IPS-15b (cell line): ENCODE results near the gene NBPF3.

Source experiments
- H3K27me3 ChIP-seq: one replicate; pipeline ENCODE4 v1.6.1; 2013; ENCODE audit warnings: low read length; ENCODE audit not compliant: control insufficient read depth, insufficient read depth
- H3K36me3 ChIP-seq: one replicate; pipeline ENCODE4 v1.6.1; 2013; ENCODE audit warnings: low read length; ENCODE audit not compliant: control insufficient read depth, insufficient read depth
- H3K4me1 ChIP-seq: one replicate; pipeline ENCODE4 v1.6.1; 2013; ENCODE audit warnings: mild to moderate bottlenecking, low read length; ENCODE audit not compliant: control insufficient read depth, insufficient read depth
- H3K4me3 ChIP-seq: one replicate; pipeline ENCODE4 v1.5.1; 2013; ENCODE audit warnings: low read depth, low read length
- H3K9ac ChIP-seq: one replicate; pipeline ENCODE4 v1.6.1; 2013; ENCODE audit warnings: low read depth, mild to moderate bottlenecking, low read length
- H3K9me3 ChIP-seq: one replicate; pipeline ENCODE4 v1.6.1; 2013; ENCODE audit warnings: mild to moderate bottlenecking, low read length; ENCODE audit not compliant: control insufficient read depth, insufficient read depth

NBPF3 gene

GRCh38 chr1:21526441-21526840 is 86.5 kb downstream of the NBPF3 start:
- Histone ChIP-seq H3K4me3 (no peak overlapping the region), H3K9me3 (no peaks in the 10 kb centered on the region), H3K27me3 (no peaks in the 10 kb centered on the region), H3K4me1 (peaks cover 5% of the 10 kb centered on the region), H3K9ac (no peak overlapping the region), H3K36me3 (no peaks in the 10 kb centered on the region)

GRCh38 chr1:21530368-21531016 is 90.6 kb downstream of the NBPF3 start:
- H3K4me3 ChIP-seq = no peak overlapping the region
- no peaks in the 10 kb centered on the region for H3K27me3 ChIP-seq
- H3K9ac ChIP-seq = no peak overlapping the region
- H3K9me3 ChIP-seq = no peaks in the 10 kb centered on the region
- H3K36me3 ChIP-seq = no peaks in the 10 kb centered on the region
- peaks cover 8% of the 10 kb centered on the region for H3K4me1 ChIP-seq

DNA sequence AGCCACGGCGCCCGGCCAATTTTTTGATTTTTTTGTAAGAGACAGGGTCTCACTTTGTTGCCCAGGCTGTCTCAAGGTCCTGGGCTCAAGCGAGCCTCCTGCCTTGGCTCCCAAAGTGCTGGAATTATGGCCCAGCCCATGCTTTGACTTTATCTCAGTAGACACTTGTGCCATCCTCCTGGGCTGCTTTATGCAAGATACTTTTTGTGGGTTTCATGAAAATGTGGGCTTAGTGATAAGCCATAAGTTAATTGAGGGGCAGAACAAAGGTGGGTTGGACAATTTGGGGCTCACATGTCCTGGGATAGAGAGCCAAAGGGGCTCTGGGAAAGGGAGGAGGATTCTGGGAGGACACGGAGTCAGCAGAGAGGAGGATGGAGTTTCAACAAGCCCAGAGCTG is 91.3 kb downstream of the NBPF3 start:
- Histone ChIP-seq H3K36me3 (no peaks in the 10 kb centered on the region), H3K9ac (no peak overlapping the region), H3K4me3 (no peak overlapping the region), H3K4me1 (peaks cover 8% of the 10 kb centered on the region), H3K9me3 (no peaks in the 10 kb centered on the region), H3K27me3 (no peaks in the 10 kb centered on the region)

- Histone ChIP-seq H3K4me3 (no peak overlapping the region), H3K36me3 (no peaks in the 10 kb centered on the region), H3K9me3 (no peaks in the 10 kb centered on the region), H3K27me3 (no peaks in the 10 kb centered on the region), H3K9ac (no peak overlapping the region), H3K4me1 (peaks cover 10% of the 10 kb centered on the region)
These were observed 92.6 kb downstream of the NBPF3 start for GRCh38 chr1:21532496-21532895.

DNA sequence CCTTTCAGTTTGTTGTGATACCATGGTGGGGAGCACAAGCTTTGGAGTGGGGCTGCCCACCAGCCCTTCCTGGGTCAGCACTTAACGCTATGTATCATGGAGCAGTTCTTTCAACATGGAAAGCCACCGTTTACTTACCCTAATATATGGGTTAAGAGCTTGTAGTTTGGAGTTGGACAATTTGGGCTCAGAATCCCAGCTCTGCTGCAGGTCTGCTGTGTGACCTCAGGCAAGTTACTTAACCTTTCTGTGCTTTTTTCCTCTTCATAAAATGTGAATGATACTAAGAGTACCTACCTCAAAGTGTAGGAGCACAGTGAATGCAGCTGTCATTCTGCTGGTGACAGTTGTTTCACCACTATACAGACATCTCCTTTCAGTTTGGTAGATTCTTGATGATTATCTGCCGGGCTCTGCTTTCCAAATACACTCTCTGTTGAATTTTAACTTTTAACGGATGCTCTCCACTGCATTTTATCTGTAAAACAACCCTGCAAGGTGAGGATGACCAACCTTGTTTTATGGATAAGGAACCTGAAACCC is 93.1 kb downstream of the NBPF3 start:
- Histone ChIP-seq H3K4me3 (no peak overlapping the region), H3K9ac (no peak overlapping the region), H3K27me3 (no peaks in the 10 kb centered on the region), H3K9me3 (no peaks in the 10 kb centered on the region), H3K4me1 (peaks cover 13% of the 10 kb centered on the region), H3K36me3 (no peaks in the 10 kb centered on the region)

- Histone ChIP-seq H3K27me3 (no peaks in the 10 kb centered on the region), H3K36me3 (no peaks in the 10 kb centered on the region), H3K4me1 (peaks cover 13% of the 10 kb centered on the region), H3K9me3 (no peaks in the 10 kb centered on the region), H3K4me3 (no peak overlapping the region), H3K9ac (no peak overlapping the region)
These were observed 94.2 kb downstream of the NBPF3 start for GRCh38 chr1:21534146-21534545.
